SK-N-SH (cell line): ENCODE data around the gene LINS1.

Experiments used
- CTCF ChIP-seq: fragments of 200-600 bp; sonication (generic); IDR thresholded peaks from 2 replicates; pipeline ENCODE4 v1.6.1; 2017; ENCODE audit warnings: antibody characterized with exemption, mild to moderate bottlenecking, moderate library complexity
- ELF1 ChIP-seq: IDR thresholded peaks from 2 replicates; pipeline ENCODE4 v1.4.0; 2012
- GABPA ChIP-seq: IDR thresholded peaks from 2 replicates; pipeline ENCODE4 v1.4.0; 2012; ENCODE audit warnings: low read depth, mild to moderate bottlenecking
- JUND ChIP-seq: IDR thresholded peaks from 2 replicates; pipeline ENCODE4 v1.4.0; 2012
- MAX ChIP-seq: IDR thresholded peaks from 2 replicates; pipeline ENCODE4 v1.4.0; 2012; ENCODE audit warnings: low read depth
- NRF1 ChIP-seq: IDR thresholded peaks from 2 replicates; pipeline ENCODE4 v1.6.1; 2012; ENCODE audit warnings: low read depth, mild to moderate bottlenecking, low read length
- PBX3 ChIP-seq: IDR thresholded peaks from 2 replicates; pipeline ENCODE4; 2012
- POLR2AphosphoS5 ChIP-seq: IDR thresholded peaks from 2 replicates; pipeline ENCODE4 v1.6.1; 2012; ENCODE audit warnings: low read depth, low read length
- RAD21 ChIP-seq: IDR thresholded peaks from 2 replicates; pipeline ENCODE4 v1.6.1; 2012; ENCODE audit warnings: mild to moderate bottlenecking, low read length
- RFX5 ChIP-seq: IDR thresholded peaks from 2 replicates; pipeline ENCODE4 v1.6.1; 2012; ENCODE audit warnings: mild to moderate bottlenecking, improper control_type of control experiment, low read length
- YY1 ChIP-seq: IDR thresholded peaks from 2 replicates; pipeline ENCODE4 v1.4.0; 2012; ENCODE audit warnings: low read depth, mild to moderate bottlenecking

GRCh38 chr15:100536733-100537132 lies 65.3 kb downstream of the LINS1 start:
- no peak for TF ChIP-seq CTCF
- no peak for TF ChIP-seq POLR2AphosphoS5
- no peak for TF ChIP-seq MAX
- TF ChIP-seq ELF1 = no peak
- no peak for TF ChIP-seq GABPA
- no peak for TF ChIP-seq RAD21
- TF ChIP-seq NRF1 = no peak
- TF ChIP-seq PBX3 = no peak
- TF ChIP-seq YY1 = no peak
- TF ChIP-seq RFX5 = no peak
- no peak for TF ChIP-seq JUND
